ENCODE data around the gene HES1.

- TF ChIP-seq CTCF (IDR thresholded peaks at IDR 0.05; ENCODE audit: insufficient read depth, low read length, poor library complexity, severe bottlenecking), result no peak
- TF ChIP-seq EZH2phosphoT487 (conservative IDR thresholded peaks at IDR 0.05; ENCODE audit: low read length), result no peak
Observed at GRCh38 chr3:194124193-194124592, 11.8 kb upstream of the HES1 start.

Measured in SU-DHL-6 (cell line).